Measurements from ENCODE around the gene KCNE3. TPM values are rescaled to one million over a fixed set of nuclear protein-coding genes. Genes with fewer than 3 reads are reported as not detected.

KCNE3 gene
- total RNA-seq, 1 experiment from 2014 or later = 0.52 TPM

DNA sequence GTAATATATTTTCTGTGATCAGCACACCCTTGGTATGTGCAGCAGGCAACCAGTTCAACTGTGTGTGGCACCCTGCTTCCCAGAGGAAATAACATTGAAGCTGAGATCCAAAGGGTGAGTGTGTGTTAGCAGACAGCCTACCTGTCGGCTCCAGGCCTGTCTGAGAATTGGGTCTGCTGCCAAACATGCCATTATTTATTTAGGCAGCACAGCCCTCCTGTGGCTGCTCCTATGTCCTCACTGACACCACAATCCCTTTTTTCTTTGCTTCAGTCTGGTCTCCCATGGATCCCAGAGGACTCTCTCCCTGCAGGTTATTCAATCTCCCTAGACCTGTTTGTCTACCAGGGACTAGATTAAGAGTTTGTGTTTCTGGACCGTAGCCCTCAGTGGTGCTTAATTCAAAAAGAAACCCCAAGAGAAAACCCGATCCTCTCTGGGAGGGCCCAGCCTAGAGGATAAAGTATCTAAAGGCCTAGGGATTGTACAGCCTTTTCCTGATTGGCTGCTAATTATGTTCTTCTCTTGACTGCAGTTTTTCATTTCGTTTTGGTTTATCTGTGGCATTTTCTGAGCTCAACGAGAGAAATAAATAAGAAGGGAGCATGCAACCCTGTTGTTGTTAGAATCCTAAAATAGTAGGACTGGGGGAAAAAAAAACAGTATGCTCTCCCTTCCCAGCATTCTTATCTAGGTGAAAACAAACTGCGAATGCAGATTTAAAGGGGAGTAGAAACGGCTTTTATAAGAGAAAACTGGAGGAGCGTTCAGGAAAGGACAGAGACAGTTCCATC, 24.1 kb downstream of the KCNE3 start:
- H4K20me1 ChIP-seq (ENCODE audit: insufficient read depth) = no peaks in the 10 kb centered on the region
- no peak overlapping the region for H3K4me3 ChIP-seq
- no TSS peak for BruUV-seq (replicated peaks)
- no peaks in the 10 kb centered on the region for H3K9me2 ChIP-seq (ENCODE audit: insufficient read depth)
- CTCF ChIA-PET = interaction anchor here (0.6 to 2.5 kb wide), 4 partner anchors 10 to 293 kb away, joined by 3 to 11 read pairs (median 4); no protein-coding TSS in a partner anchor
- H3K79me2 ChIP-seq (ENCODE audit: low read depth) = no peaks in the 10 kb centered on the region
- 0 out of 2 replicates have a peak, but pooled peaks cover 6% of the 10 kb centered on the region for H3K9me3 ChIP-seq (ENCODE audit: insufficient read depth, low read depth)
- no peak overlapping the region for H3K27ac ChIP-seq
- no peak overlapping the region for H2AFZ ChIP-seq
- TF ChIP-seq, protein P1, sequence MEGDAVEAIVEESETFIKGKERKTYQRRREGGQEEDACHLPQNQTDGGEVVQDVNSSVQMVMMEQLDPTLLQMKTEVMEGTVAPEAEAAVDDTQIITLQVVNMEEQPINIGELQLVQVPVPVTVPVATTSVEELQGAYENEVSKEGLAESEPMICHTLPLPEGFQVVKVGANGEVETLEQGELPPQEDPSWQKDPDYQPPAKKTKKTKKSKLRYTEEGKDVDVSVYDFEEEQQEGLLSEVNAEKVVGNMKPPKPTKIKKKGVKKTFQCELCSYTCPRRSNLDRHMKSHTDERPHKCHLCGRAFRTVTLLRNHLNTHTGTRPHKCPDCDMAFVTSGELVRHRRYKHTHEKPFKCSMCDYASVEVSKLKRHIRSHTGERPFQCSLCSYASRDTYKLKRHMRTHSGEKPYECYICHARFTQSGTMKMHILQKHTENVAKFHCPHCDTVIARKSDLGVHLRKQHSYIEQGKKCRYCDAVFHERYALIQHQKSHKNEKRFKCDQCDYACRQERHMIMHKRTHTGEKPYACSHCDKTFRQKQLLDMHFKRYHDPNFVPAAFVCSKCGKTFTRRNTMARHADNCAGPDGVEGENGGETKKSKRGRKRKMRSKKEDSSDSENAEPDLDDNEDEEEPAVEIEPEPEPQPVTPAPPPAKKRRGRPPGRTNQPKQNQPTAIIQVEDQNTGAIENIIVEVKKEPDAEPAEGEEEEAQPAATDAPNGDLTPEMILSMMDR (conservative IDR thresholded peaks at IDR 0.05) = peak; percentile 54
- TF ChIP-seq EZH2 (IDR thresholded peaks at IDR 0.05; ENCODE audit: low read depth) = no peak
- H3K27me3 ChIP-seq (ENCODE audit: insufficient read depth, low read depth) = no peaks in the 10 kb centered on the region
- POLR2A ChIA-PET (ENCODE audit: unreplicated experiment) = interaction anchor here (0.6 kb wide), 2 partner anchors 44 to 970 kb away, joined by 3 to 4 read pairs; no protein-coding TSS in a partner anchor
- H3F3A ChIP-seq (ENCODE audit: insufficient read depth, low read depth) = no peaks in the 10 kb centered on the region
- peaks cover 7% of the 10 kb centered on the region; the same call in 1 of the 2 replicates for H3K4me1 ChIP-seq (replicated peaks; ENCODE audit: insufficient read depth)
- peak overlapping the region; percentile 3; the same call in 1 of the 2 replicates for H3K4me2 ChIP-seq
- DNase-seq = peak; percentile 57 to 58
- intact Hi-C loops (cut with micrococcal nuclease; ENCODE audit: unreplicated experiment) = loop anchor here (1.0 kb wide), 1 partner anchor 187 kb away; no protein-coding TSS in a partner anchor
- no peaks in the 10 kb centered on the region for H3K36me3 ChIP-seq (ENCODE audit: low read depth)

DNA sequence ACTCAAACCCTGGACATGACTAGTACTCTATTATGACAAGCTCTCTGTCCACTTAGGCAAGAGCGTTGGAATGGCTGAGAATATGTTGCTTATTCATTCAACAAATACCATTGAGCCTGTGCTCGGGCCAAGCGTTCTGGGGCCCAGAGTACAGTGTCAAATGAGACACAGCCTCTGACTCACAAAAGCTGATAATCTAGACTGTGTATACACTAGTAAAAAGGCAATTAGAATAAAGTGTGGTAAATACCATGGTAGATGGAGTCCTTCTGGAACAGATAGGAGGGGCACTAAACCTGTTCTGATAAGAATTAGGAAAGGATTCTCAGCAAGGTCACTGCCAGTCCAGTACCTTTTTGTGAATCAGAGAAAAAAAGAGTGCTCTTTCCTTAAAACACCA, 24.7 kb downstream of the KCNE3 start:
- Histone ChIP-seq H3K9me3 (ENCODE audit: insufficient read depth, low read depth) (0 out of 2 replicates have a peak, but pooled peaks cover 6% of the 10 kb centered on the region), H3K27me3 (ENCODE audit: insufficient read depth, low read depth) (no peaks in the 10 kb centered on the region), H3K4me1 (replicated peaks; ENCODE audit: insufficient read depth) (peaks cover 7% of the 10 kb centered on the region; the same call in 1 of the 2 replicates), H3K4me3 (no peak overlapping the region), H3K4me2 (no peak overlapping the region), H3F3A (ENCODE audit: insufficient read depth, low read depth) (0 out of 2 replicates have a peak, but pooled peaks cover under 1% of the 10 kb centered on the region), H3K27ac (no peak overlapping the region), H3K36me3 (ENCODE audit: low read depth) (no peaks in the 10 kb centered on the region), H4K20me1 (ENCODE audit: insufficient read depth) (no peaks in the 10 kb centered on the region), H2AFZ (no peak overlapping the region), H3K9me2 (ENCODE audit: insufficient read depth) (no peaks in the 10 kb centered on the region), H3K79me2 (ENCODE audit: low read depth) (no peaks in the 10 kb centered on the region)
- no peak for DNase-seq
- no peak for TF ChIP-seq EZH2 (IDR thresholded peaks at IDR 0.05; ENCODE audit: low read depth)
- TF ChIP-seq, protein P1 (conservative IDR thresholded peaks at IDR 0.05) = no peak
- intact Hi-C loops (cut with micrococcal nuclease; ENCODE audit: unreplicated experiment) = loop anchor here (1.0 kb wide), 1 partner anchor 186 kb away; no protein-coding TSS in a partner anchor
- CTCF ChIA-PET = interaction anchor here (0.5 to 2.5 kb wide), 3 partner anchors 187 to 705 kb away, joined by 4 to 13 read pairs (median 11); no protein-coding TSS in a partner anchor
- no TSS peak for BruUV-seq (replicated peaks)
- POLR2A ChIA-PET (ENCODE audit: unreplicated experiment) = interaction anchor here (0.6 kb wide), 1 partner anchor 44 kb away, joined by 3 read pairs; no protein-coding TSS in a partner anchor

DNA sequence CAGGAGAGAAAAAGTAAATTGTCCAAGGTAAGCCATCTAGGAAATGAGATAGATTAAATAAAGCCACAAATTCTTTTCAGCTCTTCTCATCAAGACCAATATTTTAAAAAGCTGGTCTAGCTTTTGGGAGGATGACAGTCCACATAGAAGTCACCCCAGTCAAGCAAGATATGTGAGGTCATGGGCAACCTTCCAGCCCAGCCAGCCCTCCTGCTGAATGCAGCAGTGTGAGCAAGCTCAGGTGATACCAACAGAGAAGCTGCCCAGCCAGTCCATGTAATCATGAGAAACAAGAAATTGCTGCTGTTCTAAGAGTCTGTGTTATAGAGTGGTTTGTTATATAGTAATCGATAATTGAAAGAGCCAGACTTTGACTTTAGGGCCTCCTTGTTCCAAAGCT, 28.7 kb downstream of the KCNE3 start:
- no peak overlapping the region for H3K27ac ChIP-seq
- H3K4me3 ChIP-seq = no peak overlapping the region
- 0 out of 2 replicates have a peak, but pooled peaks cover 6% of the 10 kb centered on the region for H3K9me3 ChIP-seq (ENCODE audit: insufficient read depth, low read depth)
- intact Hi-C loops (cut with micrococcal nuclease; ENCODE audit: unreplicated experiment) = no loop called here
- no peaks in the 10 kb centered on the region for H3K36me3 ChIP-seq (ENCODE audit: low read depth)
- H3F3A ChIP-seq (ENCODE audit: insufficient read depth, low read depth) = 0 out of 2 replicates have a peak, but pooled peaks cover 4% of the 10 kb centered on the region
- H2AFZ ChIP-seq = no peak overlapping the region
- H3K4me1 ChIP-seq (replicated peaks; ENCODE audit: insufficient read depth) = peaks cover 7% of the 10 kb centered on the region; the same call in 1 of the 2 replicates
- no TSS peak for BruUV-seq (replicated peaks)
- ChIA-PET POLR2A (ENCODE audit: unreplicated experiment) (no interaction called here), CTCF (no interaction called here)
- H3K27me3 ChIP-seq (ENCODE audit: insufficient read depth, low read depth) = no peaks in the 10 kb centered on the region
- no peaks in the 10 kb centered on the region for H3K9me2 ChIP-seq (ENCODE audit: insufficient read depth)
- TF ChIP-seq EZH2 (IDR thresholded peaks at IDR 0.05; ENCODE audit: low read depth) = no peak
- TF ChIP-seq, protein P1 (conservative IDR thresholded peaks at IDR 0.05) = no peak
- H3K4me2 ChIP-seq = no peak overlapping the region
- H4K20me1 ChIP-seq (ENCODE audit: insufficient read depth) = no peaks in the 10 kb centered on the region
- DNase-seq = no peak
- H3K79me2 ChIP-seq (ENCODE audit: low read depth) = no peaks in the 10 kb centered on the region
